Measurements from ENCODE around the gene C1QL1. TPM values are rescaled to one million over a fixed set of nuclear protein-coding genes. Genes with fewer than 3 reads are reported as not detected.

C1QL1 gene
- total and polyA plus RNA-seq, 2 of the 13 experiments (the other 11 are each of a cell fraction or from before 2014, with no cell fraction given) = 0.11 TPM

DNA sequence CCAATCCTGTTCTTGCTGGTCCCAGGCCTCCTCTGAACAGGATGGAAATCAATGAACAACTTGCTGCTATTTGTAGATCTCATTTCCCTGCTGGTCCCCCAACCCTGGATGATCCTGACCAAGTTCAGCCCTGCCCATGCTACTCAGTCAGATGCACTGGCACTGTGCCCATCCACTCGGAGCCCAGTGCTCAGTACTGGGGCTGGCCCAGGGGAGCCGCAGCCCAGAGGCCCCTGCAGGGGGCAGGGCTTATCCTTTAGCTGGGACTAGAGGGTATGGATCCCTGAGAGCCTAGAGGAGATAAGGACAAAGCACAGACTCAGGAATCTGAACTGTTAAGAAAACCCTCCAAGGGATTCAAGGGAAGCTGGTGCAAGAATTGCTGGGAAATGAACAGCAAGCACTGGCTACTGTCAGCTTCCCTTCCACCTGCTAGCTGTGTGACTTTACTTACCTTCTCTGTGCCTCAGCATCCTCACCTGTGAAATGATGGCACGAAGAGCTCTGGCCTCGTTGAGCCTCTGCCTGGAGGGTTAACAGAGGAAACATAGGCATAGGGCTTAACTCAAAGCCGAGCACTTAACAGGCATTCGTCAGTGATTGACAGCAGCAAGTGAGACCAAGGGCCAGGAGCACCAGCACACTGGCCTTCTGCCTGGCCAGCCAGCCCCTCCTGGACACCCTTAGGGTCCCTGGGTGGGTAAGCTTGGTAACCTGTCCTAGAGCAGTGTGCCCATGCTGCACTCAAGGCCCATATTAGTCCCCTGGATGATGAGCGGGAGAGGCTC is 29.8 kb upstream of the C1QL1 start (continued):
- TF ChIP-seq ZNF124 (CRISPR knock-in tag; IDR thresholded peaks at IDR 0.05) (no peak), SOX13 (IDR thresholded peaks at IDR 0.05) (no peak), SOX13 (CRISPR knock-in tag; conservative IDR thresholded peaks at IDR 0.05 in 1 of 2, IDR thresholded peaks at IDR 0.05 in 1 of 2) (no peak), ZBTB25 (CRISPR knock-in tag; IDR thresholded peaks at IDR 0.05) (no peak), ERF (CRISPR knock-in tag; IDR thresholded peaks at IDR 0.05) (no peak), TARDBP (CRISPR knock-in tag; IDR thresholded peaks at IDR 0.05) (no peak), ZNF329 (CRISPR knock-in tag; IDR thresholded peaks at IDR 0.05; ENCODE audit: low read depth) (no peak), ZNF841 (CRISPR knock-in tag; IDR thresholded peaks at IDR 0.05; ENCODE audit: borderline replicate concordance) (no peak), MEF2D (CRISPR knock-in tag; IDR thresholded peaks at IDR 0.05) (no peak), ZNF839 (CRISPR knock-in tag; IDR thresholded peaks at IDR 0.05; ENCODE audit: borderline replicate concordance) (no peak), ZNF710 (CRISPR knock-in tag; IDR thresholded peaks at IDR 0.05; ENCODE audit: borderline replicate concordance) (no peak), SIN3B (IDR thresholded peaks at IDR 0.05; ENCODE audit: low read length) (no peak), ZNF772 (CRISPR knock-in tag; IDR thresholded peaks at IDR 0.05) (no peak), RFX3 (CRISPR knock-in tag; IDR thresholded peaks at IDR 0.05) (no peak)

Measured in HepG2 (cell line).